WTC11 (cell line): Measurements from ENCODE around the gene NUP35. TPM values are rescaled to one million over a fixed set of nuclear protein-coding genes. Genes with fewer than 3 reads are reported as not detected.

Source experiments
- ATAC-seq: fragments of 200-7000 bp; cut with Tn5 transposase; 2 replicates; pipeline ENCODE4 v1.10.0; 2021; ENCODE audit warnings: mild to moderate bottlenecking, moderate library complexity
- CTCF ChIA-PET: fragments of 300-600 bp; sonication (Branson Sonifier 250); formaldehyde crosslinking; loops from one replicate; lab custom pipeline; 2021; ENCODE audit warnings: antibody characterized with exemption; lab: Charles Lee
- POLR2A ChIA-PET: fragments of 350-600 bp; sonication (Branson Sonifier 250); formaldehyde crosslinking; loops from one replicate; lab custom pipeline; 2021; ENCODE audit warnings: antibody characterized with exemption; lab: Charles Lee
- DNase-seq: peaks from one replicate; pipeline ENCODE4 v3.0.0; 2021; ENCODE audit warnings: low spot score
- H3K27ac Mint-ChIP-seq: 2 replicates; pipeline ENCODE4 v1.8.0; 2021; ENCODE audit warnings: mixed read lengths
- H3K27me3 Mint-ChIP-seq: 2 replicates; pipeline ENCODE4 v1.8.0; 2021; ENCODE audit warnings: low read depth, mild to moderate bottlenecking, moderate library complexity, mixed read lengths
- H3K36me3 Mint-ChIP-seq: 2 replicates; pipeline ENCODE4 v1.8.0; 2021; ENCODE audit warnings: mixed read lengths
- H3K4me1 Mint-ChIP-seq: 2 replicates; pipeline ENCODE4 v1.8.0; 2022; ENCODE audit warnings: mixed read lengths
- H3K4me3 Mint-ChIP-seq: 2 replicates; pipeline ENCODE4 v1.8.0; 2021; ENCODE audit warnings: mild to moderate bottlenecking, moderate library complexity, mixed read lengths
- H3K9me3 Mint-ChIP-seq: 2 replicates; pipeline ENCODE4 v1.8.0; 2021; ENCODE audit warnings: mixed read lengths
- ATF6 ChIP-seq: sonication (generic); formaldehyde crosslinking; IDR thresholded peaks from 2 replicates; pipeline ENCODE4 v1.8.1; 2023; ENCODE audit warnings: mild to moderate bottlenecking, missing genetic modification reagents
- EMX1 ChIP-seq: fragments of 250-450 bp; sonication (Bioruptor Pico); IDR thresholded peaks from 2 replicates; pipeline ENCODE4 v1.8.0; 2021; ENCODE audit warnings: mild to moderate bottlenecking
- FOXP1 ChIP-seq: sonication (generic); formaldehyde crosslinking; IDR thresholded peaks from 2 replicates; pipeline ENCODE4 v1.8.0; 2022; ENCODE audit warnings: missing genetic modification reagents, mild to moderate bottlenecking, moderate library complexity, borderline replicate concordance
- GABPB1 ChIP-seq: sonication (generic); formaldehyde crosslinking; IDR thresholded peaks from 2 replicates; pipeline ENCODE4 v1.8.1; 2023; ENCODE audit warnings: mild to moderate bottlenecking, missing genetic modification reagents
- HMGXB4 ChIP-seq: sonication (generic); formaldehyde crosslinking; IDR thresholded peaks from 2 replicates; pipeline ENCODE4 v1.8.1; 2023; ENCODE audit warnings: mild to moderate bottlenecking, moderate library complexity, missing genetic modification reagents
- KAT7 ChIP-seq: sonication (generic); formaldehyde crosslinking; IDR thresholded peaks from 2 replicates; pipeline ENCODE4 v1.8.1; 2023; ENCODE audit warnings: missing genetic modification reagents, mild to moderate bottlenecking, borderline replicate concordance
- MXD4 ChIP-seq: fragments of 250-450 bp; sonication (Bioruptor Pico); IDR thresholded peaks from 2 replicates; pipeline ENCODE4 v1.8.0; 2021; ENCODE audit warnings: mild to moderate bottlenecking, moderate library complexity, borderline replicate concordance
- NFATC4 ChIP-seq: fragments of 250-450 bp; sonication (Bioruptor Pico); IDR thresholded peaks from 2 replicates; pipeline ENCODE4 v1.9.0; 2021; ENCODE audit warnings: mild to moderate bottlenecking
- NR3C1 ChIP-seq: sonication (generic); formaldehyde crosslinking; conservative IDR thresholded peaks from 2 replicates; pipeline ENCODE4 v1.8.1; 2023; ENCODE audit warnings: low read depth, mild to moderate bottlenecking, missing genetic modification reagents
- OVOL2 ChIP-seq: fragments of 250-450 bp; sonication (Bioruptor Pico); IDR thresholded peaks from 2 replicates; pipeline ENCODE4 v1.9.0; 2021; ENCODE audit warnings: mild to moderate bottlenecking, borderline replicate concordance
- PREB ChIP-seq: sonication (generic); formaldehyde crosslinking; IDR thresholded peaks from 2 replicates; pipeline ENCODE4 v1.8.1; 2022; ENCODE audit warnings: mild to moderate bottlenecking, missing genetic modification reagents, moderate library complexity, borderline replicate concordance
- TP53 ChIP-seq: sonication (generic); formaldehyde crosslinking; IDR thresholded peaks from 2 replicates; pipeline ENCODE4 v1.8.1; 2023; ENCODE audit warnings: mild to moderate bottlenecking, missing genetic modification reagents
- USF2 ChIP-seq: sonication (generic); formaldehyde crosslinking; IDR thresholded peaks from 2 replicates; pipeline ENCODE4 v1.8.1; 2023; ENCODE audit warnings: mild to moderate bottlenecking, missing genetic modification reagents, moderate library complexity
- ZBTB21 ChIP-seq: sonication (generic); formaldehyde crosslinking; IDR thresholded peaks from 2 replicates; pipeline ENCODE4 v1.8.1; 2023; ENCODE audit warnings: mild to moderate bottlenecking, missing genetic modification reagents, borderline replicate concordance
- ZNF263 ChIP-seq: sonication (generic); formaldehyde crosslinking; IDR thresholded peaks from 2 replicates; pipeline ENCODE4 v1.8.1; 2022; ENCODE audit warnings: low read depth, mild to moderate bottlenecking, moderate library complexity, missing genetic modification reagents
- ZNF396 ChIP-seq: fragments of 250-450 bp; sonication (Bioruptor Pico); IDR thresholded peaks from 2 replicates; pipeline ENCODE4 v1.8.0; 2021; ENCODE audit warnings: mild to moderate bottlenecking, moderate library complexity, borderline replicate concordance
- ZNF416 ChIP-seq: fragments of 250-450 bp; sonication (Bioruptor Pico); IDR thresholded peaks from 2 replicates; pipeline ENCODE4 v1.9.0; 2021; ENCODE audit warnings: mild to moderate bottlenecking, inconsistent platforms
- total RNA-seq: library from RNA; stranded (reverse); gene quantifications from 3 replicates; pipeline ENCODE4 v1.2.3, GENCODE V29; 2021
- TF ChIP-seq, protein P1 (sequence below): sonication (generic); formaldehyde crosslinking; IDR thresholded peaks from 2 replicates; pipeline ENCODE4 v1.8.0; 2022; ENCODE audit warnings: mild to moderate bottlenecking, missing genetic modification reagents
- TF ChIP-seq, protein P2 (sequence below): fragments of 250-450 bp; sonication (Bioruptor Pico); IDR thresholded peaks from 2 replicates; pipeline ENCODE4 v2.1.2; 2022; ENCODE audit warnings: mild to moderate bottlenecking, moderate library complexity
- TF ChIP-seq, protein P3 (sequence below): sonication (generic); formaldehyde crosslinking; IDR thresholded peaks from 2 replicates; pipeline ENCODE4 v1.8.1; 2022; ENCODE audit warnings: low read depth, missing genetic modification reagents, borderline replicate concordance

The NUP35 gene
- total RNA-seq, 1 experiment from 2014 or later: 39.5 TPM

GRCh38 chr2:183163821-183164649, 39.8 kb downstream of the NUP35 start:
- peaks cover 13% of the 10 kb centered on the region for H3K9me3 Mint-ChIP-seq
- no peak for TF ChIP-seq USF2 (CRISPR knock-in tag)
- no peak for TF ChIP-seq ZNF263
- TF ChIP-seq NR3C1 (CRISPR knock-in tag): no peak
- TF ChIP-seq ATF6 (CRISPR knock-in tag): no peak
- TF ChIP-seq ZNF416 (CRISPR knock-in tag): no peak
- no peak for TF ChIP-seq FOXP1 (CRISPR knock-in tag)
- TF ChIP-seq EMX1 (CRISPR knock-in tag): no peak
- TF ChIP-seq TP53 (CRISPR knock-in tag): no peak
- TF ChIP-seq, all 79 proteins: peak for 0
- H3K27ac Mint-ChIP-seq: no peak overlapping the region
- DNase-seq (no peak), ATAC-seq (no peak)
- no peaks in the 10 kb centered on the region for H3K27me3 Mint-ChIP-seq
- ChIA-PET POLR2A (interaction anchor here (0.8 to 1.0 kb wide), 2 partner anchors 15 to 25 kb away, joined by 3 read pairs; no protein-coding TSS in a partner anchor), CTCF (interaction anchor here (1.2 kb wide), 1 partner anchor 8 kb away, joined by 6 read pairs; no protein-coding TSS in a partner anchor)
- peaks cover 69% of the 10 kb centered on the region for H3K36me3 Mint-ChIP-seq
- peaks cover 13% of the 10 kb centered on the region for H3K4me1 Mint-ChIP-seq
- H3K4me3 Mint-ChIP-seq: no peak overlapping the region

GRCh38 chr2:183164650-183165015, 40.4 kb downstream of the NUP35 start:
- Mint-ChIP-seq H3K36me3 (peaks cover 68% of the 10 kb centered on the region), H3K9me3 (peaks cover 15% of the 10 kb centered on the region), H3K27me3 (no peaks in the 10 kb centered on the region), H3K4me3 (no peak overlapping the region), H3K4me1 (peaks cover 7% of the 10 kb centered on the region), H3K27ac (no peak overlapping the region)
- ATAC-seq: no peak
- ChIA-PET POLR2A (interaction anchor here (0.8 to 1.0 kb wide), 2 partner anchors 14 to 24 kb away, joined by 3 read pairs; no protein-coding TSS in a partner anchor), CTCF (interaction anchor here (1.2 kb wide), 1 partner anchor 8 kb away, joined by 6 read pairs; no protein-coding TSS in a partner anchor)
- no peak for DNase-seq
- no peak for TF ChIP-seq ZNF263
- TF ChIP-seq NFATC4 (CRISPR knock-in tag): no peak
- no peak for TF ChIP-seq ATF6 (CRISPR knock-in tag)
- TF ChIP-seq, protein P1, sequence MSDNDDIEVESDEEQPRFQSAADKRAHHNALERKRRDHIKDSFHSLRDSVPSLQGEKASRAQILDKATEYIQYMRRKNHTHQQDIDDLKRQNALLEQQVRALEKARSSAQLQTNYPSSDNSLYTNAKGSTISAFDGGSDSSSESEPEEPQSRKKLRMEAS (CRISPR knock-in tag): no peak
- no peak for TF ChIP-seq GABPB1 (CRISPR knock-in tag)
- TF ChIP-seq, protein P2, sequence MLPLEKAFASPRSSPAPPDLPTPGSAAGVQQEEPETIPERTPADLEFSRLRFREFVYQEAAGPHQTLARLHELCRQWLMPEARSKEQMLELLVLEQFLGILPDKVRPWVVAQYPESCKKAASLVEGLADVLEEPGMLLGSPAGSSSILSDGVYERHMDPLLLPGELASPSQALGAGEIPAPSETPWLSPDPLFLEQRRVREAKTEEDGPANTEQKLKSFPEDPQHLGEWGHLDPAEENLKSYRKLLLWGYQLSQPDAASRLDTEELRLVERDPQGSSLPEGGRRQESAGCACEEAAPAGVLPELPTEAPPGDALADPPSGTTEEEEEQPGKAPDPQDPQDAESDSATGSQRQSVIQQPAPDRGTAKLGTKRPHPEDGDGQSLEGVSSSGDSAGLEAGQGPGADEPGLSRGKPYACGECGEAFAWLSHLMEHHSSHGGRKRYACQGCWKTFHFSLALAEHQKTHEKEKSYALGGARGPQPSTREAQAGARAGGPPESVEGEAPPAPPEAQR (CRISPR knock-in tag): no peak
- TF ChIP-seq ZBTB21: no peak
- TF ChIP-seq ZNF396 (CRISPR knock-in tag): no peak
- no peak for TF ChIP-seq KAT7 (CRISPR knock-in tag)
- TF ChIP-seq HMGXB4 (CRISPR knock-in tag): no peak
- no peak for TF ChIP-seq OVOL2 (CRISPR knock-in tag)
- TF ChIP-seq, protein P3, sequence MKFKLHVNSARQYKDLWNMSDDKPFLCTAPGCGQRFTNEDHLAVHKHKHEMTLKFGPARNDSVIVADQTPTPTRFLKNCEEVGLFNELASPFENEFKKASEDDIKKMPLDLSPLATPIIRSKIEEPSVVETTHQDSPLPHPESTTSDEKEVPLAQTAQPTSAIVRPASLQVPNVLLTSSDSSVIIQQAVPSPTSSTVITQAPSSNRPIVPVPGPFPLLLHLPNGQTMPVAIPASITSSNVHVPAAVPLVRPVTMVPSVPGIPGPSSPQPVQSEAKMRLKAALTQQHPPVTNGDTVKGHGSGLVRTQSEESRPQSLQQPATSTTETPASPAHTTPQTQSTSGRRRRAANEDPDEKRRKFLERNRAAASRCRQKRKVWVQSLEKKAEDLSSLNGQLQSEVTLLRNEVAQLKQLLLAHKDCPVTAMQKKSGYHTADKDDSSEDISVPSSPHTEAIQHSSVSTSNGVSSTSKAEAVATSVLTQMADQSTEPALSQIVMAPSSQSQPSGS: no peak
- no peak for TF ChIP-seq PREB
- no peak for TF ChIP-seq MXD4 (CRISPR knock-in tag)
- no peak for TF ChIP-seq EMX1 (CRISPR knock-in tag)
- TF ChIP-seq, all 79 proteins: peak for 0
